Karpas-422 (cell line): Measurements from ENCODE around the gene FBLN1. TPM values are rescaled to one million over a fixed set of nuclear protein-coding genes. Genes with fewer than 3 reads are reported as not detected.
"Not testable (repeated sequence)": the region's sequence is repeated elsewhere in the genome, so short reads cannot be mapped to it uniquely, and the experiment has no call there.

Experiments
- DNase-seq: peaks from one replicate; pipeline ENCODE4 v3.0.0-alpha.2; 2015
- H2AFZ ChIP-seq: fragments of 200-600 bp; sonication (generic); 2 replicates; pipeline ENCODE4 v1.6.1; 2014; ENCODE audit warnings: antibody characterized with exemption, low read length, mixed read lengths
- H3K27ac ChIP-seq: fragments of 200-600 bp; sonication (generic); 2 replicates; pipeline ENCODE4 v1.5.1; 2014; ENCODE audit warnings: mild to moderate bottlenecking, low read length, moderate library complexity
- H3K27me3 ChIP-seq: fragments of 200-600 bp; sonication (generic); 2 replicates; pipeline ENCODE4 v1.6.1; 2014; ENCODE audit warnings: low read length, mixed read lengths
- H3K36me3 ChIP-seq: fragments of 200-600 bp; sonication (generic); 2 replicates; pipeline ENCODE4 v1.6.1; 2014; ENCODE audit warnings: low read length, mixed read lengths; ENCODE audit not compliant: insufficient read depth
- H3K4me1 ChIP-seq: fragments of 200-600 bp; sonication (generic); 2 replicates; pipeline ENCODE4 v1.6.1; 2014; ENCODE audit warnings: mild to moderate bottlenecking, low read length, mixed read lengths
- H3K4me2 ChIP-seq: fragments of 200-600 bp; sonication (generic); 2 replicates; pipeline ENCODE4 v1.6.1; 2014; ENCODE audit warnings: low read length, low read depth, mild to moderate bottlenecking; ENCODE audit not compliant: poor library complexity, severe bottlenecking
- H3K4me3 ChIP-seq: fragments of 200-600 bp; sonication (generic); 2 replicates; pipeline ENCODE4 v1.5.1; 2014; ENCODE audit warnings: mild to moderate bottlenecking, antibody characterized with exemption, low read length, mixed read lengths
- H3K79me2 ChIP-seq: fragments of 200-600 bp; sonication (generic); 2 replicates; pipeline ENCODE4 v1.6.1; 2014; ENCODE audit warnings: mild to moderate bottlenecking, low read length, mixed read lengths
- H3K9ac ChIP-seq: fragments of 200-600 bp; sonication (generic); 2 replicates; pipeline ENCODE4 v1.6.0; 2014; ENCODE audit warnings: low read length
- H3K9me2 ChIP-seq: fragments of 200-600 bp; sonication (generic), shearing (Covaris generic); replicated peaks from 2 replicates; pipeline ENCODE4 v1.6.0; 2014; ENCODE audit warnings: mild to moderate bottlenecking, low read length, moderate library complexity; ENCODE audit not compliant: insufficient read depth
- H3K9me3 ChIP-seq: fragments of 300-700, 200-600 bp; sonication (generic); 2 replicates; pipeline ENCODE4 v1.6.1; 2014; ENCODE audit warnings: low read length, mixed read lengths
- H4K20me1 ChIP-seq: fragments of 200-600 bp; sonication (generic); 2 replicates; pipeline ENCODE4 v1.6.1; 2014; ENCODE audit warnings: mild to moderate bottlenecking, antibody characterized with exemption, low read length, low read depth; ENCODE audit not compliant: insufficient read depth
- total RNA-seq: library from RNA; depleted of rRNA; stranded (reverse); fragments of >200 nt; shearing (Covaris generic); gene quantifications from 2 replicates; pipeline ENCODE4 v1.2.3, GENCODE V29; 2014; ENCODE audit warnings: low replicate concordance

Gene FBLN1
- total RNA-seq, 1 experiment from 2014 or later = not detected

GRCh38 chr22:45589556-45589955 is 86.9 kb downstream of the FBLN1 start:
- Histone ChIP-seq H3K27ac (no peak overlapping the region), H3K79me2 (no peaks in the 10 kb centered on the region), H3K9me3 (no peaks in the 10 kb centered on the region), H4K20me1 (no peaks in the 10 kb centered on the region), H3K27me3 (no peaks in the 10 kb centered on the region), H3K9ac (no peak overlapping the region), H3K4me2 (no peak overlapping the region), H3K4me3 (no peak overlapping the region), H2AFZ (no peak overlapping the region), H3K4me1 (no peaks in the 10 kb centered on the region), H3K9me2 (no peaks in the 10 kb centered on the region), H3K36me3 (no peaks in the 10 kb centered on the region)
- no peak for DNase-seq

- no peak overlapping the region for H2AFZ ChIP-seq
- H3K9me3 ChIP-seq = no peaks in the 10 kb centered on the region
- no peak overlapping the region for H3K4me2 ChIP-seq
- H3K9ac ChIP-seq = no peak overlapping the region
- no peak overlapping the region for H3K4me3 ChIP-seq
- no peak for DNase-seq
- H3K27ac ChIP-seq = no peak overlapping the region
- H4K20me1 ChIP-seq = no peaks in the 10 kb centered on the region
- H3K36me3 ChIP-seq = no peaks in the 10 kb centered on the region
- H3K4me1 ChIP-seq = no peaks in the 10 kb centered on the region
- H3K9me2 ChIP-seq = no peaks in the 10 kb centered on the region
- no peaks in the 10 kb centered on the region for H3K79me2 ChIP-seq
- no peaks in the 10 kb centered on the region for H3K27me3 ChIP-seq
Observed at GRCh38 chr22:45590262-45590661, 87.6 kb downstream of the FBLN1 start.

GRCh38 chr22:45591633-45592213 is 89.0 kb downstream of the FBLN1 start:
- DNase-seq, H2AFZ ChIP-seq, H3K9me2 ChIP-seq, H3K27ac ChIP-seq, H3K4me2 ChIP-seq, H3K9ac ChIP-seq, H4K20me1 ChIP-seq, H3K4me1 ChIP-seq, H3K4me3 ChIP-seq, H3K36me3 ChIP-seq, H3K9me3 ChIP-seq, H3K79me2 ChIP-seq, H3K27me3 ChIP-seq: not testable (repeated sequence)

- Histone ChIP-seq H3K27me3 (no peaks in the 10 kb centered on the region), H3K4me2 (no peak overlapping the region), H4K20me1 (no peaks in the 10 kb centered on the region), H3K4me1 (no peaks in the 10 kb centered on the region), H2AFZ (no peak overlapping the region), H3K9me2 (no peaks in the 10 kb centered on the region), H3K27ac (no peak overlapping the region), H3K9me3 (no peaks in the 10 kb centered on the region), H3K36me3 (no peaks in the 10 kb centered on the region), H3K4me3 (no peak overlapping the region), H3K9ac (no peak overlapping the region), H3K79me2 (no peaks in the 10 kb centered on the region)
- no peak for DNase-seq
Observed at GRCh38 chr22:45594123-45594941, 91.6 kb downstream of the FBLN1 start.

- no peak overlapping the region for H2AFZ ChIP-seq
- no peak overlapping the region for H3K4me2 ChIP-seq
- DNase-seq = no peak
- no peaks in the 10 kb centered on the region for H3K9me2 ChIP-seq
- H3K79me2 ChIP-seq = no peaks in the 10 kb centered on the region
- H3K9me3 ChIP-seq = no peaks in the 10 kb centered on the region
- H3K4me1 ChIP-seq = 0 out of 2 replicates have a peak, but pooled peaks cover 3% of the 10 kb centered on the region
- H3K27ac ChIP-seq = no peak overlapping the region
- H4K20me1 ChIP-seq = no peaks in the 10 kb centered on the region
- H3K27me3 ChIP-seq = no peaks in the 10 kb centered on the region
- H3K36me3 ChIP-seq = no peaks in the 10 kb centered on the region
- no peak overlapping the region for H3K9ac ChIP-seq
- no peak overlapping the region for H3K4me3 ChIP-seq
Observed at GRCh38 chr22:45597460-45598192, 94.9 kb downstream of the FBLN1 start.

GRCh38 chr22:45598596-45599217 is 96.0 kb downstream of the FBLN1 start:
- H3K9me2 ChIP-seq = no peaks in the 10 kb centered on the region
- no peak for DNase-seq
- no peak overlapping the region for H2AFZ ChIP-seq
- no peaks in the 10 kb centered on the region for H4K20me1 ChIP-seq
- H3K4me2 ChIP-seq = no peak overlapping the region
- no peak overlapping the region for H3K4me3 ChIP-seq
- no peaks in the 10 kb centered on the region for H3K36me3 ChIP-seq
- no peaks in the 10 kb centered on the region for H3K79me2 ChIP-seq
- H3K4me1 ChIP-seq = peaks cover 12% of the 10 kb centered on the region
- H3K27ac ChIP-seq = no peak overlapping the region
- H3K9me3 ChIP-seq = no peaks in the 10 kb centered on the region
- H3K27me3 ChIP-seq = no peaks in the 10 kb centered on the region
- H3K9ac ChIP-seq = no peak overlapping the region

GRCh38 chr22:45599836-45600577 is 97.3 kb downstream of the FBLN1 start:
- Histone ChIP-seq H3K4me1 (peaks cover 15% of the 10 kb centered on the region), H3K4me2 (no peak overlapping the region), H3K9me3 (no peaks in the 10 kb centered on the region), H4K20me1 (no peaks in the 10 kb centered on the region), H3K9me2 (no peaks in the 10 kb centered on the region), H3K9ac (no peak overlapping the region), H3K79me2 (no peaks in the 10 kb centered on the region), H3K36me3 (no peaks in the 10 kb centered on the region), H2AFZ (no peak overlapping the region), H3K27me3 (no peaks in the 10 kb centered on the region), H3K4me3 (no peak overlapping the region), H3K27ac (no peak overlapping the region)
- no peak for DNase-seq
